Skeletal muscle tissue (tissue), 4 donors: ENCODE data around the gene S100A10. TPM values are rescaled to one million over a fixed set of nuclear protein-coding genes. Genes with fewer than 3 reads are reported as not detected.

Experiments
- H3K27ac ChIP-seq: one replicate; pipeline ENCODE4 v1.7.0; 2013; ENCODE audit warnings: mild to moderate bottlenecking, low read depth, low read length, inconsistent platforms
- H3K27me3 ChIP-seq, 3 donors: one replicate each; pipeline ENCODE4 v1.7.0; 2013; ENCODE audit warnings: low read length in 3 of 3; ENCODE audit not compliant: control insufficient read depth in 3 of 3, insufficient read depth in 3 of 3
- H3K36me3 ChIP-seq, 3 donors: one replicate each; pipeline ENCODE4 v1.7.0; 2013; ENCODE audit warnings: low read length in 3 of 3; ENCODE audit not compliant: control insufficient read depth in 3 of 3, insufficient read depth in 3 of 3
- H3K4me1 ChIP-seq, 3 donors: one replicate each; pipeline ENCODE4 v1.7.0; 2013; ENCODE audit warnings: low read length in 3 of 3, mild to moderate bottlenecking in 3 of 3; ENCODE audit not compliant: control insufficient read depth in 3 of 3, insufficient read depth in 3 of 3
- H3K4me3 ChIP-seq, 3 donors: one replicate each; pipeline ENCODE4 v1.7.0; 2013; ENCODE audit warnings: low read length in 3 of 3
- H3K9ac ChIP-seq, 3 donors: one replicate each; pipeline ENCODE4 v1.7.0; 2013; ENCODE audit warnings: low read length in 3 of 3, mild to moderate bottlenecking in 3 of 3, moderate library complexity in 2 of 3, low read depth in 1 of 3
- H3K9me3 ChIP-seq, 3 donors: one replicate each; pipeline ENCODE4 v1.7.0; 2013; ENCODE audit warnings: low read length in 3 of 3; ENCODE audit not compliant: control insufficient read depth in 3 of 3
- total RNA-seq: library from RNA; depleted of rRNA; stranded (reverse); fragments of >200 nt; gene quantifications from one replicate; pipeline ENCODE4 v1.2.3, GENCODE V29; 2014
- donor health status: Osteomylitis.

The S100A10 gene
- total RNA-seq, 1 donor from 2014 or later = 43.8 TPM

GRCh38 chr1:151990058-151990855, 3.4 kb downstream of the S100A10 start:
- H3K27me3 ChIP-seq = peaks cover 0 to 19% (median 0%) of the 10 kb centered on the region in 3 donors
- peaks cover 5 to 8% (median 6%) of the 10 kb centered on the region in 3 donors for H3K36me3 ChIP-seq
- peaks cover 38 to 54% (median 52%) of the 10 kb centered on the region in 3 donors for H3K4me1 ChIP-seq
- H3K9me3 ChIP-seq = no peaks in the 10 kb centered on the region
- H3K4me3 ChIP-seq = peak overlapping the region in 1 of 3 donors; percentile 89
- no peak overlapping the region for H3K9ac ChIP-seq
- H3K27ac ChIP-seq = peak overlapping the region; percentile 55

- H3K4me3 ChIP-seq = peak overlapping the region in 1 of 3 donors; percentile 7
- H3K27ac ChIP-seq = peak overlapping the region; percentile 55
- peaks cover 0 to 19% (median 0%) of the 10 kb centered on the region in 3 donors for H3K27me3 ChIP-seq
- no peaks in the 10 kb centered on the region for H3K9me3 ChIP-seq
- peaks cover 7 to 17% (median 8%) of the 10 kb centered on the region in 3 donors for H3K36me3 ChIP-seq
- H3K4me1 ChIP-seq = peaks cover 37 to 60% (median 54%) of the 10 kb centered on the region in 3 donors
- peak overlapping the region in 2 of 3 donors; percentile 7 to 8 for H3K9ac ChIP-seq
Measured at GRCh38 chr1:151989211-151989862, 4.3 kb downstream of the S100A10 start.

GRCh38 chr1:151988405-151988923, 5.2 kb downstream of the S100A10 start:
- peak overlapping the region; percentile 55 for H3K27ac ChIP-seq
- peaks cover 0 to 14% (median 0%) of the 10 kb centered on the region in 3 donors for H3K27me3 ChIP-seq
- H3K4me1 ChIP-seq = peaks cover 32 to 55% (median 54%) of the 10 kb centered on the region in 3 donors
- no peak overlapping the region for H3K9ac ChIP-seq
- H3K4me3 ChIP-seq = peak overlapping the region in 1 of 3 donors; percentile 12
- H3K36me3 ChIP-seq = peaks cover 8 to 26% (median 15%) of the 10 kb centered on the region in 3 donors
- no peaks in the 10 kb centered on the region for H3K9me3 ChIP-seq

- Histone ChIP-seq H3K27ac (no peak overlapping the region), H3K4me3 (no peak overlapping the region), H3K9me3 (no peaks in the 10 kb centered on the region), H3K9ac (no peak overlapping the region), H3K4me1 (peaks cover 20 to 40% (median 36%) of the 10 kb centered on the region in 3 donors), H3K27me3 (no peaks in the 10 kb centered on the region), H3K36me3 (peaks cover 8 to 32% (median 22%) of the 10 kb centered on the region in 3 donors)
Measured at GRCh38 chr1:151986501-151987190, 7.0 kb downstream of the S100A10 start.

GRCh38 chr1:151985768-151986167, 7.9 kb downstream of the S100A10 start:
- Histone ChIP-seq H3K4me3 (no peak overlapping the region), H3K27me3 (no peaks in the 10 kb centered on the region), H3K9ac (no peak overlapping the region), H3K9me3 (no peaks in the 10 kb centered on the region), H3K4me1 (peaks cover 23 to 42% (median 33%) of the 10 kb centered on the region in 3 donors), H3K27ac (no peak overlapping the region), H3K36me3 (peaks cover 8 to 32% (median 22%) of the 10 kb centered on the region in 3 donors)

- H3K9me3 ChIP-seq = no peaks in the 10 kb centered on the region
- H3K27me3 ChIP-seq = no peaks in the 10 kb centered on the region
- H3K27ac ChIP-seq = no peak overlapping the region
- H3K4me1 ChIP-seq = peaks cover 24 to 43% (median 30%) of the 10 kb centered on the region in 3 donors
- peaks cover 8 to 32% (median 22%) of the 10 kb centered on the region in 3 donors for H3K36me3 ChIP-seq
- H3K9ac ChIP-seq = no peak overlapping the region
- H3K4me3 ChIP-seq = no peak overlapping the region
Measured at GRCh38 chr1:151985270-151985669, 8.4 kb downstream of the S100A10 start.

GRCh38 chr1:151984313-151984956, 9.2 kb downstream of the S100A10 start:
- H3K36me3 ChIP-seq = peaks cover 8 to 32% (median 22%) of the 10 kb centered on the region in 3 donors
- no peak overlapping the region for H3K9ac ChIP-seq
- no peaks in the 10 kb centered on the region for H3K27me3 ChIP-seq
- peaks cover 16 to 38% (median 27%) of the 10 kb centered on the region in 3 donors for H3K4me1 ChIP-seq
- no peaks in the 10 kb centered on the region for H3K9me3 ChIP-seq
- H3K27ac ChIP-seq = no peak overlapping the region
- no peak overlapping the region for H3K4me3 ChIP-seq

GRCh38 chr1:151982300-151983005, 11.2 kb downstream of the S100A10 start:
- no peak overlapping the region for H3K27ac ChIP-seq
- no peaks in the 10 kb centered on the region for H3K9me3 ChIP-seq
- peaks cover 8 to 32% (median 22%) of the 10 kb centered on the region in 3 donors for H3K36me3 ChIP-seq
- no peak overlapping the region for H3K9ac ChIP-seq
- no peaks in the 10 kb centered on the region for H3K27me3 ChIP-seq
- H3K4me3 ChIP-seq = no peak overlapping the region
- peaks cover 8 to 22% (median 10%) of the 10 kb centered on the region in 3 donors for H3K4me1 ChIP-seq

- peak overlapping the region; percentile 9 for H3K27ac ChIP-seq
- no peak overlapping the region for H3K4me3 ChIP-seq
- peaks cover 8 to 22% (median 10%) of the 10 kb centered on the region in 3 donors for H3K4me1 ChIP-seq
- no peak overlapping the region for H3K9ac ChIP-seq
- H3K9me3 ChIP-seq = no peaks in the 10 kb centered on the region
- peaks cover 8 to 32% (median 22%) of the 10 kb centered on the region in 3 donors for H3K36me3 ChIP-seq
- H3K27me3 ChIP-seq = no peaks in the 10 kb centered on the region
Measured at GRCh38 chr1:151981178-151981525, 12.5 kb downstream of the S100A10 start.
